GM06990 (cell line): ENCODE data around the gene RNF26.

Source experiments
- DNase-seq: peaks from one replicate; pipeline ENCODE4 v3.0.0-alpha.2; 2011; ENCODE audit not compliant: insufficient read length; ENCODE audit errors: extremely low read depth
- H3K27me3 ChIP-seq: replicated peaks from 2 replicates; pipeline ENCODE4 v1.6.0; 2011; ENCODE audit warnings: low read length; ENCODE audit not compliant: control insufficient read depth, insufficient read depth
- H3K36me3 ChIP-seq: 2 replicates; pipeline ENCODE4 v1.5.1; 2011; ENCODE audit warnings: low read length; ENCODE audit not compliant: control insufficient read depth, insufficient read depth
- H3K4me3 ChIP-seq: replicated peaks from 2 replicates; pipeline ENCODE4 v1.5.1; 2011; ENCODE audit warnings: low read depth, mild to moderate bottlenecking, control low read depth, low read length
- CTCF ChIP-seq: IDR thresholded peaks from 2 replicates; pipeline ENCODE4 v1.5.1; 2011; ENCODE audit warnings: low read length, control low read depth, mild to moderate bottlenecking, inconsistent platforms; ENCODE audit not compliant: insufficient read depth, poor library complexity, severe bottlenecking

RNF26 gene

GRCh38 chr11:119347242-119347641 is 12.9 kb downstream of the RNF26 start:
- DNase-seq = no peak
- Histone ChIP-seq H3K36me3 (no peaks in the 10 kb centered on the region), H3K4me3 (no peak overlapping the region), H3K27me3 (peaks cover 2% of the 10 kb centered on the region)
- no peak for TF ChIP-seq CTCF

- no peak for DNase-seq
- Histone ChIP-seq H3K4me3 (no peak overlapping the region), H3K27me3 (peaks cover 2% of the 10 kb centered on the region), H3K36me3 (no peaks in the 10 kb centered on the region)
- TF ChIP-seq CTCF = no peak
These were observed 13.7 kb downstream of the RNF26 start for GRCh38 chr11:119347940-119348605.

- no peaks in the 10 kb centered on the region for H3K36me3 ChIP-seq
- TF ChIP-seq CTCF = no peak
- H3K27me3 ChIP-seq = no peaks in the 10 kb centered on the region; the same call in 1 of the 2 replicates
- H3K4me3 ChIP-seq = no peak overlapping the region
- no peak for DNase-seq
These were observed 16.0 kb downstream of the RNF26 start for GRCh38 chr11:119350302-119350701.

- no peak for DNase-seq
- Histone ChIP-seq H3K27me3 (no peaks in the 10 kb centered on the region; the same call in 1 of the 2 replicates), H3K36me3 (no peaks in the 10 kb centered on the region), H3K4me3 (no peak overlapping the region)
- TF ChIP-seq CTCF = no peak
These were observed 16.9 kb downstream of the RNF26 start for GRCh38 chr11:119351232-119351631.

GRCh38 chr11:119352857-119353260 is 18.5 kb downstream of the RNF26 start:
- TF ChIP-seq CTCF = no peak
- H3K4me3 ChIP-seq = no peak overlapping the region
- no peaks in the 10 kb centered on the region for H3K27me3 ChIP-seq
- H3K36me3 ChIP-seq = no peaks in the 10 kb centered on the region
- DNase-seq = no peak
